ENCODE data around the gene CYLD.

DNA sequence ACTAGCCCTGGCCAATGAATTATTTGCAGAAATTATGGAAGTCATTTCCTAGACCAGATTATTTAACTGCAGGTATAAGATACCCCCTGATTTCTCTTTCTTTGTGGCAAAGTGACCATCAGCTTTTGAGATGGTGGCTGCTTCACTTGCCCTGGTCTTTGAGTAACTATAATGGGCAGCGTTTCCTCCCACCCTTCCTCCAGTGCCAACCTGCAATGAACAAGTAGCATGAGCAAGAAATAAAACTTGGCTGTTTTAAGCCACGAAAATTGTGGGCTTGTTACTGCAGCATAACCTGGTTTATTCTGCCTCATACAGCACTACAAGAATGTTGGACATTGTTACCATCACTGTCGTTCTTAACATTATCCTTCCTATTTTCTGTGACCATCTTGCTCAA is 105.3 kb downstream of the CYLD start:
- TF ChIP-seq, protein P1, sequence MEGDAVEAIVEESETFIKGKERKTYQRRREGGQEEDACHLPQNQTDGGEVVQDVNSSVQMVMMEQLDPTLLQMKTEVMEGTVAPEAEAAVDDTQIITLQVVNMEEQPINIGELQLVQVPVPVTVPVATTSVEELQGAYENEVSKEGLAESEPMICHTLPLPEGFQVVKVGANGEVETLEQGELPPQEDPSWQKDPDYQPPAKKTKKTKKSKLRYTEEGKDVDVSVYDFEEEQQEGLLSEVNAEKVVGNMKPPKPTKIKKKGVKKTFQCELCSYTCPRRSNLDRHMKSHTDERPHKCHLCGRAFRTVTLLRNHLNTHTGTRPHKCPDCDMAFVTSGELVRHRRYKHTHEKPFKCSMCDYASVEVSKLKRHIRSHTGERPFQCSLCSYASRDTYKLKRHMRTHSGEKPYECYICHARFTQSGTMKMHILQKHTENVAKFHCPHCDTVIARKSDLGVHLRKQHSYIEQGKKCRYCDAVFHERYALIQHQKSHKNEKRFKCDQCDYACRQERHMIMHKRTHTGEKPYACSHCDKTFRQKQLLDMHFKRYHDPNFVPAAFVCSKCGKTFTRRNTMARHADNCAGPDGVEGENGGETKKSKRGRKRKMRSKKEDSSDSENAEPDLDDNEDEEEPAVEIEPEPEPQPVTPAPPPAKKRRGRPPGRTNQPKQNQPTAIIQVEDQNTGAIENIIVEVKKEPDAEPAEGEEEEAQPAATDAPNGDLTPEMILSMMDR (IDR thresholded peaks at IDR 0.05 in 2 of 3, conservative IDR thresholded peaks at IDR 0.05 in 1 of 3; ENCODE audit: borderline replicate concordance in 1 of 3, insufficient read depth in 1 of 3, low read depth in 2 of 3, low read length in 2 of 3): no peak
- no peak for TF ChIP-seq EZH2 (IDR thresholded peaks at IDR 0.05)
- TF ChIP-seq, protein P2, sequence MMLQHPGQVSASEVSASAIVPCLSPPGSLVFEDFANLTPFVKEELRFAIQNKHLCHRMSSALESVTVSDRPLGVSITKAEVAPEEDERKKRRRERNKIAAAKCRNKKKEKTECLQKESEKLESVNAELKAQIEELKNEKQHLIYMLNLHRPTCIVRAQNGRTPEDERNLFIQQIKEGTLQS (IDR thresholded peaks at IDR 0.05): no peak
- TF ChIP-seq POLR2A (IDR thresholded peaks at IDR 0.05; ENCODE audit: borderline replicate concordance, extremely low read depth, insufficient read depth, insufficient read length): no peak
- TF ChIP-seq POLR2AphosphoS5 (IDR thresholded peaks at IDR 0.05; ENCODE audit: low read depth, low read length): no peak
- TF ChIP-seq, protein P3, sequence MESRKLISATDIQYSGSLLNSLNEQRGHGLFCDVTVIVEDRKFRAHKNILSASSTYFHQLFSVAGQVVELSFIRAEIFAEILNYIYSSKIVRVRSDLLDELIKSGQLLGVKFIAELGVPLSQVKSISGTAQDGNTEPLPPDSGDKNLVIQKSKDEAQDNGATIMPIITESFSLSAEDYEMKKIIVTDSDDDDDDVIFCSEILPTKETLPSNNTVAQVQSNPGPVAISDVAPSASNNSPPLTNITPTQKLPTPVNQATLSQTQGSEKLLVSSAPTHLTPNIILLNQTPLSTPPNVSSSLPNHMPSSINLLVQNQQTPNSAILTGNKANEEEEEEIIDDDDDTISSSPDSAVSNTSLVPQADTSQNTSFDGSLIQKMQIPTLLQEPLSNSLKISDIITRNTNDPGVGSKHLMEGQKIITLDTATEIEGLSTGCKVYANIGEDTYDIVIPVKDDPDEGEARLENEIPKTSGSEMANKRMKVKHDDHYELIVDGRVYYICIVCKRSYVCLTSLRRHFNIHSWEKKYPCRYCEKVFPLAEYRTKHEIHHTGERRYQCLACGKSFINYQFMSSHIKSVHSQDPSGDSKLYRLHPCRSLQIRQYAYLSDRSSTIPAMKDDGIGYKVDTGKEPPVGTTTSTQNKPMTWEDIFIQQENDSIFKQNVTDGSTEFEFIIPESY (IDR thresholded peaks at IDR 0.05; ENCODE audit: extremely low read depth, insufficient replicate concordance, low read length): no peak
- TF ChIP-seq CEBPB (IDR thresholded peaks at IDR 0.05; ENCODE audit: low read depth): no peak
- TF ChIP-seq, protein P4, sequence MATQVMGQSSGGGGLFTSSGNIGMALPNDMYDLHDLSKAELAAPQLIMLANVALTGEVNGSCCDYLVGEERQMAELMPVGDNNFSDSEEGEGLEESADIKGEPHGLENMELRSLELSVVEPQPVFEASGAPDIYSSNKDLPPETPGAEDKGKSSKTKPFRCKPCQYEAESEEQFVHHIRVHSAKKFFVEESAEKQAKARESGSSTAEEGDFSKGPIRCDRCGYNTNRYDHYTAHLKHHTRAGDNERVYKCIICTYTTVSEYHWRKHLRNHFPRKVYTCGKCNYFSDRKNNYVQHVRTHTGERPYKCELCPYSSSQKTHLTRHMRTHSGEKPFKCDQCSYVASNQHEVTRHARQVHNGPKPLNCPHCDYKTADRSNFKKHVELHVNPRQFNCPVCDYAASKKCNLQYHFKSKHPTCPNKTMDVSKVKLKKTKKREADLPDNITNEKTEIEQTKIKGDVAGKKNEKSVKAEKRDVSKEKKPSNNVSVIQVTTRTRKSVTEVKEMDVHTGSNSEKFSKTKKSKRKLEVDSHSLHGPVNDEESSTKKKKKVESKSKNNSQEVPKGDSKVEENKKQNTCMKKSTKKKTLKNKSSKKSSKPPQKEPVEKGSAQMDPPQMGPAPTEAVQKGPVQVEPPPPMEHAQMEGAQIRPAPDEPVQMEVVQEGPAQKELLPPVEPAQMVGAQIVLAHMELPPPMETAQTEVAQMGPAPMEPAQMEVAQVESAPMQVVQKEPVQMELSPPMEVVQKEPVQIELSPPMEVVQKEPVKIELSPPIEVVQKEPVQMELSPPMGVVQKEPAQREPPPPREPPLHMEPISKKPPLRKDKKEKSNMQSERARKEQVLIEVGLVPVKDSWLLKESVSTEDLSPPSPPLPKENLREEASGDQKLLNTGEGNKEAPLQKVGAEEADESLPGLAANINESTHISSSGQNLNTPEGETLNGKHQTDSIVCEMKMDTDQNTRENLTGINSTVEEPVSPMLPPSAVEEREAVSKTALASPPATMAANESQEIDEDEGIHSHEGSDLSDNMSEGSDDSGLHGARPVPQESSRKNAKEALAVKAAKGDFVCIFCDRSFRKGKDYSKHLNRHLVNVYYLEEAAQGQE (IDR thresholded peaks at IDR 0.05; ENCODE audit: low read depth): no peak
- TF ChIP-seq, protein P5, sequence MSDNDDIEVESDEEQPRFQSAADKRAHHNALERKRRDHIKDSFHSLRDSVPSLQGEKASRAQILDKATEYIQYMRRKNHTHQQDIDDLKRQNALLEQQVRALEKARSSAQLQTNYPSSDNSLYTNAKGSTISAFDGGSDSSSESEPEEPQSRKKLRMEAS (IDR thresholded peaks at IDR 0.05): no peak
- no peak for TF ChIP-seq ZFX (IDR thresholded peaks at IDR 0.05)
- no peak for TF ChIP-seq JUND (IDR thresholded peaks at IDR 0.05)
- TF ChIP-seq EZH2phosphoT487 (IDR thresholded peaks at IDR 0.05; ENCODE audit: borderline replicate concordance): no peak
